Small intestine (tissue), 7 donors: ENCODE results near the gene EPHB3. TPM values are rescaled to one million over a fixed set of nuclear protein-coding genes. Genes with fewer than 3 reads are reported as not detected.
A peak's percentile ranks its signal among the peaks of the same experiment; 100 is the strongest.

ENCODE experiments used
- DNase-seq, 2 donors: peaks; one replicate each; pipeline versions ENCODE4 v3.0.0 to v3.0.0-alpha.2; 2013
- FAIRE-seq: peaks from 2 replicates; lab custom pipeline; 2012; peaks lifted over from hg19 to GRCh38; lab: Jason Lieb, UNC
- H3K27ac ChIP-seq, 3 donors: one replicate each; pipeline ENCODE4 v1.5.1; 2013; ENCODE audit warnings: low read length in 2 of 3, mild to moderate bottlenecking in 2 of 3, control low read depth in 1 of 3, inconsistent platforms in 1 of 3, low read depth in 1 of 3, moderate library complexity in 1 of 3
- H3K27me3 ChIP-seq, 3 donors: one replicate each; pipeline ENCODE4 v1.6.1; 2013; ENCODE audit warnings: low read length in 3 of 3, inconsistent platforms in 1 of 3; ENCODE audit not compliant: control insufficient read depth in 3 of 3, insufficient read depth in 3 of 3
- H3K36me3 ChIP-seq, 3 donors: one replicate each; pipeline ENCODE4 v1.6.1; 2013; ENCODE audit warnings: low read length in 3 of 3, inconsistent platforms in 1 of 3, low read depth in 1 of 3, mild to moderate bottlenecking in 1 of 3, moderate library complexity in 1 of 3; ENCODE audit not compliant: control insufficient read depth in 3 of 3, insufficient read depth in 2 of 3
- H3K4me1 ChIP-seq, 3 donors: one replicate each; pipeline ENCODE4 v1.6.1; 2013; ENCODE audit warnings: low read length in 2 of 3, inconsistent platforms in 1 of 3, low read depth in 1 of 3, mild to moderate bottlenecking in 1 of 3, moderate library complexity in 1 of 3; ENCODE audit not compliant: control insufficient read depth in 3 of 3, insufficient read depth in 2 of 3
- H3K4me3 ChIP-seq, 3 donors: one replicate each; pipeline ENCODE4 v1.5.1; 2013; ENCODE audit warnings: low read length in 3 of 3, control low read depth in 1 of 3, inconsistent platforms in 1 of 3, low read depth in 1 of 3, mild to moderate bottlenecking in 1 of 3, moderate library complexity in 1 of 3
- H3K9me3 ChIP-seq, 2 donors: one replicate each; pipeline ENCODE4 v1.6.1; 2013; ENCODE audit warnings: low read depth in 1 of 2, low read length in 1 of 2; ENCODE audit not compliant: control insufficient read depth in 2 of 2, insufficient read depth in 1 of 2
- WGBS, 3 donors: extraction: QIAGEN DNeasy Blood & Tissue Kit; methylation state at CpG; one replicate each; pipeline ENCODE4 v1.1.7; 2013; 5-methylcytosine and 5-hydroxymethylcytosine counted together
- polyA plus RNA-seq, 4 donors: library from polyadenylated mRNA; stranded (reverse) in 3 of 4; unstranded in 1 of 4; fragments of 200-250 nt in 3 of 4; fragments of 120-200 nt in 1 of 4; gene quantifications; one replicate each; pipeline versions ENCODE4 v1.2.1 to v1.2.3, GENCODE V29; 2013
- donor health status: healthy with polysubstance abuse.
- donor health status: control.
- donor health status: control.
- donor health status: Bipolar disorder and iron deficiency.
- donor health status: healthy.

The EPHB3 gene
- polyA plus RNA-seq, 4 donors, result 0.27 to 16.7 (median 8.3) TPM

DNA sequence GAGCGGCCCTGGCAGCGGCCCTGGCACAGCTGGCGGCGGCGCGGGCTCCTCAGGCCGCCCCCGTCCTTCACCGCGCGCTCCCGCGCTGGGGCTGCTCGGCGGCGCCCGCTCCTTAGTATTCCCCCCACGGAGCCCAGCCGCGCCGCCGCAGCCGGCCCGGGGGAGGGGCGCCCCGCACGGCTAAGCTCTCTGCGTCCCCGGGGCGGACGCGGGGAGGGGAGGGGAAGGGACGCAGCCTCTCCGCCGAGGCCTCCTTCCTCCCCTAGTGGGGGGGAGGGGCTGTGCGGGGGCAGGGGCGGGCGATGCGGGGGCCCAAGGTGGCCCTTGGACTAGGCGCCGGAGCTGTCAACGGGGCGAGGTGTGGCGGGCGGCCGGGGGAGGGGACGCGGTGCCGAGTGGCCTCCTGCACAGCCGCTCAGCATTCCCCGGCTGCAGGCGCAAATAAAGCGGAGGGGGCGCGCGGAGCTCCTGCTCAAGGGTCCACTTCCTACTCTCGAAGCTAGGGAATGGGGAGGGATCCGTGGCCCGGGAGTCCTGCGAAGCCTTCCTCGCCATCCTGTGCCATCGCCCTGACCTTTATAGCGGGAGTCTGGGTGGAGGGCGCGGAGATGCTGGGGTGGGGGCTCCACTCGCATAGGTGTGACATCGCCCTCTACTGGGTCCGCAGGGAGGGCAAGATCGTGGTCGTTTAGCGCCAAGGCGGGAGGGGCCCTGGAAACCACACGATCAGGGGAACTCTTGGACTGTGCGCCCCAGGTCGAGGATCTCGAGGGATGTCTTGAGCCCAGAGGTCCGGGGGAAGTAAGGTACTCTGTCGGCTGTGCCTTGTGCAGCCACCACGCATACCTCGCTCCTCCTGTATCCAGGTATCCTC lies 22.2 kb downstream of the EPHB3 start:
- DNase-seq (peak in 1 of 2 donors; percentile 68), FAIRE-seq (no peak)
- H3K4me3 ChIP-seq, result peak overlapping the region in 1 of 3 donors; percentile 42
- H3K4me1 ChIP-seq, result peaks cover 0 to 35% (median 2%) of the 10 kb centered on the region in 3 donors
- peaks cover 0 to 41% (median 0%) of the 10 kb centered on the region in 3 donors for H3K36me3 ChIP-seq
- H3K27ac ChIP-seq, result peak overlapping the region in 2 of 3 donors; percentile 21 to 23
- H3K27me3 ChIP-seq, result peaks cover 0 to 4% (median 0%) of the 10 kb centered on the region in 3 donors
- no peaks in the 10 kb centered on the region for H3K9me3 ChIP-seq
- WGBS, 3 donors, result 15 to 64% (median 50%) methylated on average over 62 to 80 of the region's 80 CpGs

DNA sequence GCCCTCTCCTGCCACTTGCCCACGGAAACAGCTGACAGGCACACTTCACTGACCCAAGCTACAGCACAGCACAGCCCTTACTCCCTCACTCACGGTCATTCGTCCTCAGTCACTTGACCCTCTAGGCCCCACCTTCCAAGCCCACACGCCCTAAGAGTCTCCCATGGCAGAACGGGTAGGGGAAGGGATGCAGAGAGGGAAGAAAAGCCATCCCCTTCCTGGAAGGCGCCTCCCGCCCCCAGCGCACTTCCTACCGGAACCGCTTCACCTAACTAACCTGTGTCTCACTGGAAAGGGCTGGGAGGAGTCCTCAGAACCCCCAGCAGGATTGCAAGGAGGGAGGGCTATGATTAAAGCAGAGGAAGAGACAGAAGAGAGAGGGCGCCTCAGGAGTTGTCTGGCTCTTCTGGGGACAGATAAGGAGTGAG lies 22.9 kb downstream of the EPHB3 start:
- peak in 1 of 2 donors; percentile 48 for DNase-seq
- 62 to 73% (median 70%) methylated on average over 11 of the region's 11 CpGs for WGBS, 3 donors
- FAIRE-seq, result no peak
- no peak overlapping the region for H3K4me3 ChIP-seq
- peaks cover 0 to 35% (median 2%) of the 10 kb centered on the region in 3 donors for H3K4me1 ChIP-seq
- H3K9me3 ChIP-seq, result no peaks in the 10 kb centered on the region
- H3K27me3 ChIP-seq, result peaks cover 0 to 4% (median 0%) of the 10 kb centered on the region in 3 donors
- H3K36me3 ChIP-seq, result peaks cover 0 to 35% (median 0%) of the 10 kb centered on the region in 3 donors
- peak overlapping the region in 1 of 3 donors; percentile 6 for H3K27ac ChIP-seq

DNA sequence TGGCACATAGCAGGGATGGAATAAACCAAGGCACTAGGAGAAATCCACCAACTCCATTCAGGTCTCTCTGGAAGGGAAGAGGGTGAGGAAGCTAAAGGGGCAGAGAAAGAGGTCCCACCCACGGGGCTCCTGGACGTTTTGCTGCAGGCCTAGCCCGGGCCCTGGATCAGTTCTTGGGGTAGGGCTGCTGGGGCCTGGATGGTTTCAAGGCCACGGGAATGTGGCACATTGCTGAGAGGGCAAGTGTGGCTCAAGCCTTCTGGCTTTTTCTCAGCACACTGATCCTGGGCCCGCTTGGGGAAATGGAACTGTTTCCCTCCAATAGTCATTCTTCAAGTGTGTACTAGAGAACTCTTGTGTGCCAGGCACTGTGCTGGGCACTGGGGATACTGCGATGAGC lies 24.0 kb downstream of the EPHB3 start:
- Histone ChIP-seq H3K4me1 (peaks cover 0 to 35% (median 2%) of the 10 kb centered on the region in 3 donors), H3K27me3 (peaks cover 0 to 4% (median 0%) of the 10 kb centered on the region in 3 donors), H3K36me3 (peaks cover 0 to 24% (median 0%) of the 10 kb centered on the region in 3 donors), H3K27ac (no peak overlapping the region), H3K9me3 (no peaks in the 10 kb centered on the region), H3K4me3 (no peak overlapping the region)
- FAIRE-seq, result no peak
- DNase-seq, result no peak
- WGBS, 3 donors, result 67 to 82% (median 73%) methylated on average over 6 of the region's 6 CpGs

DNA sequence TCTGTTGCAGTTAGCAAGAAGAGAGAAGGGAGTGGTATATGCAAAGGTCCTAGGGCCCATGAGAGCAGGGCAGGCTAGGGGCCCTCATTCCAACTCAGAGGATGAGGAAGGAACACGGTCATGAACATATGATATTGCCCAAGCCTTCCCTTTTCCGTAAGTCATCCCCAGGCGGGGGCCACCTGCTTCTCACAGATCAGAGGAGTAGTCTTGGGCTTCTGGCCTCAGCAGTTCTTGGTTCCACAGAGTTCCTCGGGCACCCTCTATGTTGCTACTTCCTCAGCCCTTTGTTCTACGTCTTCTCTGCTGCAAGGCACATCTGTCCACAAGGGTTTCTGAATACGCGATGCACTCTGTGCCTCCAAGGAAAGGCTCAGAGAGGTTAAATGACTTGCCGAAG lies 25.3 kb downstream of the EPHB3 start:
- Histone ChIP-seq H3K36me3 (peaks cover 0 to 11% (median 0%) of the 10 kb centered on the region in 3 donors), H3K9me3 (no peaks in the 10 kb centered on the region), H3K27me3 (peaks cover 0 to 7% (median 0%) of the 10 kb centered on the region in 3 donors), H3K27ac (no peak overlapping the region), H3K4me1 (peaks cover 2 to 30% (median 4%) of the 10 kb centered on the region in 3 donors), H3K4me3 (no peak overlapping the region)
- DNase-seq, result no peak
- no peak for FAIRE-seq
- 86 to 87% (median 87%) methylated on average over 8 of the region's 8 CpGs for WGBS, 3 donors

DNA sequence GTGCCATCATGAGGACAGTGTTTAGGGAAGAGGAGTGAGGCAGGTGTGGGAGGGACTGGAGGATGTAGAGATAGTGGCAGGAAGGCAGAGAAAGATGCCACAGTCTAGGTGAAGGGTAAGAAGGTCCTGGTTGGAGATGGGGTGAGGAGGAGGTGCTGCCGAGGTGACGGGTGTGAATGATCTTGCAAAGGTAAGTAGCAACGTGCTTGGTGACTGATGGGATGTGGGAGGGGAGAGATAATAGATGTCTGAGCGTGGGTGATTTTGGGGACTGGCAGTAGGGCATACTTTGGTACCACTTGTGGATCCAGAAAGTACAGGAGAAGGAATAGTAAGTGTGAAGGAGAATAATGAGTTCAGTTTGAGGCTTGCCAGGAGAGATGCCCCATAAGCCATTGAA lies 27.2 kb downstream of the EPHB3 start:
- no peaks in the 10 kb centered on the region for H3K36me3 ChIP-seq
- H3K27me3 ChIP-seq, result peaks cover 0 to 7% (median 0%) of the 10 kb centered on the region in 3 donors
- peaks cover 0 to 23% (median 4%) of the 10 kb centered on the region in 3 donors for H3K4me1 ChIP-seq
- H3K9me3 ChIP-seq, result no peaks in the 10 kb centered on the region
- FAIRE-seq, result no peak
- H3K4me3 ChIP-seq, result no peak overlapping the region
- 82 to 86% (median 84%) methylated on average over 4 of the region's 4 CpGs for WGBS, 3 donors
- DNase-seq, result no peak
- no peak overlapping the region for H3K27ac ChIP-seq

DNA sequence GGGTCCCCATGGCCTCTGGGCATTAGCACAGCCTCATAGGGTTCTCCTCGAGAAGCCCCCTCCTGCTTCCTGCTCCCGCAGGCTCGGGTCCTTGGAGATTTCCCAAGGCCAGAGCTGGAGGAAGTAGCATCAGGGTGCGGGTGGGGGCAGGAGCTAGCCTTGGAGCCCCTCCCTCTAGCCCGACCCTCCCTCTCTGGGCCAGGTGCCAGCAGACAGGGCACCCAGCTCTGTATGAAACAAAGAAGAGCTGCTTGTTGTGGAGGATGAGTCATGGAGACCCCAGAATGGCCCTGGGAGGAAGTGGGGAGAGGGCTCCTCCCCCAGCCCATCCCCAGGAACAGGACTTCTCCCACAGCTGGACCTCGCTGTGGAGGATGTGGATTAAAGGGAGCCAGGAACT lies 29.2 kb downstream of the EPHB3 start:
- no peak for DNase-seq

DNA sequence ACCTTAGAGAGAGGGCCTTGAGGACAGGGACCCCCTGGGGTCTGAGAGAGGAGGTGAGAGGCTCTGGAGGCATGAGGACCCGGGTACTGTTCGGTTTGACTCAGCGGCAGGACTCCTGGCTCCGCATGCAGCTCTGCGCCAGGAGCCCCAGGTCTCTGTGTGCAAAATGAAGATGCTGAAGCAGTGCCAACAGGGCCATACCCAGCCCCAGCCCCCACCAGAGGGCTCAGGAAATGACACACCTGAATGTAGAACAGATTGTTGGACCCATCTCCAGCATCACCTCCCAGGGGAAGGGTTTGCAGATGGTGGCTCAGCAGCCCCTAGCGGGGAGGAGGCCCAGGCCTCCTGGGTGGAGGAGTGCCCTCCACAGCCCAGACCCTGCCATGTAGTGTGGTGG lies 30.2 kb downstream of the EPHB3 start:
- Histone ChIP-seq H3K9me3 (no peaks in the 10 kb centered on the region), H3K27ac (no peak overlapping the region), H3K36me3 (no peaks in the 10 kb centered on the region), H3K27me3 (peaks cover 0 to 7% (median 0%) of the 10 kb centered on the region in 3 donors), H3K4me1 (peaks cover 0 to 11% (median 4%) of the 10 kb centered on the region in 3 donors), H3K4me3 (no peak overlapping the region)
- DNase-seq (no peak), FAIRE-seq (no peak)
- WGBS, 3 donors, result 87 to 94% (median 89%) methylated on average over 6 of the region's 6 CpGs

More for the DNA sequence above, 29.2 kb downstream of the EPHB3 start:
- 37 to 43% (median 39%) methylated on average over 6 of the region's 6 CpGs for WGBS, 3 donors
- Histone ChIP-seq H3K27me3 (peaks cover 0 to 7% (median 0%) of the 10 kb centered on the region in 3 donors), H3K9me3 (no peaks in the 10 kb centered on the region), H3K4me1 (peaks cover 0 to 11% (median 4%) of the 10 kb centered on the region in 3 donors), H3K36me3 (no peaks in the 10 kb centered on the region), H3K27ac (no peak overlapping the region), H3K4me3 (no peak overlapping the region)
- FAIRE-seq, result no peak

DNA sequence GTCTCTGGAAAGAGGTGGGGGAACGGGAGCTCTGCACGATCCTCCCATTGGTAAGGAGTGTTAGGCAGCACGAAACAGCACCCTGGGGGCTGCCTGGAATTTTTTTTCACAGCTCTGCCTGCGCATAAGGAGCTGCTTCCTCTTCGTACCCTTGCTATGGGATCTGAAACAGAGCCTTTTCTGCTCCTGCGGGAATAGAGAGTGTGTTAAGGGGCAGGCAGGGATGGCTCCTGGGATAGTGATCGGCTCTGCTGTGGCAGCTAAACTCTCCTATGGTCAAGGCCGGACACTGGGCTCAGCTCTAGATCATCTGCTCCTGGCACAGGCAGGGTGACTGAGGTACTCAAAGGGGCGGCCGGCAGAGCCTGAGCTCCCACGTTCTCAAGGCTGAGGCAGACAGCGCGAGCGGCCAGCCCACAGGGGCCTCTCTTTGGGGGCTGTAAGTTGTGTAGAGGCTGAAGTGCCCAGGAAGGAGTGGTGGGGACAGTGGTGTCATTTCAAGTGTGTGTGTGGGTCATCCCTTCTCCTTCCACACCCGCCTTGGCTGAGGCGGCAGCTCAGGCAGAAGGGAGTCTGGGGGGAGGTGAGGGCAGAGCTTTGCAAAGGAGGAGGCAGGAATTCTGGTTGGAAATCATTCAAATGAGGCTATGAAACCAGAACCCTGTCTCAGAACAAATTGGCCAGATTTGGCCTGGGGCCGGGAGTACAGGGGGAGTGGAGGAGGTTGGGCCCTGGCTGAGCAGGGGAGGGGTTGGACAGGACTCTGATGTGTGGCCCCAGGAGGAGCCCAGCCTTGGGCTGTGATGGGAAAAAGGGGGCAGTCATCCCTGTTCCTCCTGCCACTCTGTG lies 31.0 kb downstream of the EPHB3 start:
- Histone ChIP-seq H3K9me3 (no peaks in the 10 kb centered on the region), H3K27ac (peak overlapping the region in 1 of 3 donors; percentile 61), H3K36me3 (no peaks in the 10 kb centered on the region), H3K27me3 (peaks cover 0 to 7% (median 0%) of the 10 kb centered on the region in 3 donors), H3K4me1 (peaks cover 0 to 11% (median 4%) of the 10 kb centered on the region in 3 donors), H3K4me3 (no peak overlapping the region)
- FAIRE-seq (no peak), DNase-seq (no peak)
- WGBS, 3 donors, result 79 to 89% (median 84%) methylated on average over 17 of the region's 17 CpGs
